GM04504 (cell line): ENCODE results near the gene CIT.

Experiments used
- DNase-seq: peaks from one replicate; pipeline ENCODE4 v3.0.0-alpha.2; 2012; ENCODE audit warnings: low read depth

CIT gene

DNA sequence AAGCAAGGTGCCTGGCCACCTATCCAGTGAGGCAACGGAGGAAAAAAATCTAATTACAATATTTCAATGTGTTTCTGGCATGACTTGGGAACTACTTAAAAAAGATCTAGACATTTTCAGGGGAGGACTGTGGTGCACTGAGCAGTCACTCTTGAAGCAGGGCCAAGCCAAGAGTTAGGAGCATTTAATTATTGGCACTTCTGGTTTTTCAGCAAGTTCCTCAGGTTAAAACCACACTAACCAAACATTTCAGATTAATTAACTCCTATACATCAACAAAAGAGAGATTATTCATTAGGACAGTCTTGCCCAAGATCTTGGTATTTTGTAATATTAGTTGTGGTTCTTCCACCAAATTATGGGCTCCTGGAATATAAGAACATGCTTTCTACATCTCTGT, 183.6 kb downstream of the CIT start:
- no peak for DNase-seq

GRCh38 chr12:119692997-119693396, 184.1 kb downstream of the CIT start:
- peak; percentile 99 for DNase-seq

DNA sequence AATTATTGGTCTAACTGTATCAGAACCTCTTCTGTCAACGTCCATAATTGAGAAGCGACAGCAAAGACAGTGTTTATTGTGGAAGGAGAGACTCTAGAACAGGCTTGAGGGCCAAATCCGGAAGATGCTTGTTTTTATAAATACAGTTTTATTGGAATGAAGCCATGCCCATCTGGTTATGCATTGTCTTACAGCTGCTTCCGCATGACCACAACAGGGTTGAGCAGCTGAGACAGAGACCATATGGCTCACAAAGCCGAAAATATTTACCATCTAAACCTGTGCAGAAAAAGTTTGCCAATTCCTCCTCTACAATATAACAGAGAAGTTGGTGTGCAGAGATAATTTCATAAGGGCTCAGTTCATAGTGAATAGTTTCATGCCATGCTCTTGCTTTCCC, 184.7 kb downstream of the CIT start:
- DNase-seq: no peak

GRCh38 chr12:119691202-119691810, 185.8 kb downstream of the CIT start:
- DNase-seq: no peak

GRCh38 chr12:119689935-119690500, 187.1 kb downstream of the CIT start:
- no peak for DNase-seq

GRCh38 chr12:119687879-119688278, 189.2 kb downstream of the CIT start:
- no peak for DNase-seq

DNA sequence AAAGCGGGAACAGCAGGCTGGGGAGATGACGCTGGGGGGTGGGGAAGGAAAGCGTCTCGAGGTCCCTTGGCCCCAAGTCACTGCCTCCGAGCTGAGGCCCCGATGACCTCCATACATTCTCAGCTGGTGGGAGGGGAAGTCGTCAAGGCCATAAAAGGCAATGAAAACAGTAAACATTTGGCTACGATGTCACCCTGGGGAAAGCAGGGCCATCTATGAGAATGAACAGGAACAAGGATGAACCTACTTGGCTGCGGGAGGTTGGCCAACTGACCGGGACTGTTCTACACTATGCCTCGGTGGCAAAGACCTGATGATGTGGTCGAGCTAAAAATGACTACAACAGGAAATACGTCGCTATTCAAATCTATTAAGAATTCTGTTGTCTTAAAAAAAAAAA, 189.7 kb downstream of the CIT start:
- DNase-seq: no peak

- DNase-seq: no peak
Observed at GRCh38 chr12:119686776-119687175, 190.3 kb downstream of the CIT start.

- DNase-seq: no peak
Observed at GRCh38 chr12:119686355-119686754, 190.8 kb downstream of the CIT start.

GRCh38 chr12:119685375-119685774, 191.7 kb downstream of the CIT start:
- no peak for DNase-seq

DNA sequence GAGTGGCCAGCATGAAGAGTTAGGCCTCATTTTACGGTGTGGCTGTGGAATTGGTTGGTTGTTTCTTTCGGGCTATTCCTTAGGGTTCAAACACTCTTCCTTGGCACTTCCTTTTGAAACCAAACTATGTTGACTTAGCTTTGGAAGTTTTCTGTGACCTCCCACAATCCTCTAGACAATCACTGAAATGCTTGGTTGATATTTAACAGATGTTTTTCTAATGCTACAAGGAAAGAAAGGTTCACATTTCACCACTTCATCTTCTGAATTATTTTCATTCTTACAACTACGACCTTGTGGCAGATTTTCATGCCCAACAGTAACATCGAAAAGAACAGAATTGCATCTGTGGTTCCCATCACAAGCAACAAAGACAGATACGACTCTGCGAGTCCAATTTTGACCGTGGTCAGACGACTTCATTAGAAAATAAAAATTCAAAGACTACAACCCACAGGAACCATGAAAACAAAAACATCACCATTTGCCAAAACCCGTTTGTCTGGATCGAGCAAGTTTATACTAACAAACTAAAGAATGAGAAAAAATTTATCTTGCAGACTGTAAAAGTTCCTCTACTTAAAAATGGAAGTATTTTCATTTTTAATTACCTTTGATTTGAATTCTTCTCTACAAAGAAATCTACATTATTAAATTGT, 192.3 kb downstream of the CIT start:
- no peak for DNase-seq

GRCh38 chr12:119683816-119684215, 193.3 kb downstream of the CIT start:
- no peak for DNase-seq

- no peak for DNase-seq
Observed at GRCh38 chr12:119683413-119683812, 193.7 kb downstream of the CIT start.

GRCh38 chr12:119682639-119683252, 194.4 kb downstream of the CIT start:
- no peak for DNase-seq

DNA sequence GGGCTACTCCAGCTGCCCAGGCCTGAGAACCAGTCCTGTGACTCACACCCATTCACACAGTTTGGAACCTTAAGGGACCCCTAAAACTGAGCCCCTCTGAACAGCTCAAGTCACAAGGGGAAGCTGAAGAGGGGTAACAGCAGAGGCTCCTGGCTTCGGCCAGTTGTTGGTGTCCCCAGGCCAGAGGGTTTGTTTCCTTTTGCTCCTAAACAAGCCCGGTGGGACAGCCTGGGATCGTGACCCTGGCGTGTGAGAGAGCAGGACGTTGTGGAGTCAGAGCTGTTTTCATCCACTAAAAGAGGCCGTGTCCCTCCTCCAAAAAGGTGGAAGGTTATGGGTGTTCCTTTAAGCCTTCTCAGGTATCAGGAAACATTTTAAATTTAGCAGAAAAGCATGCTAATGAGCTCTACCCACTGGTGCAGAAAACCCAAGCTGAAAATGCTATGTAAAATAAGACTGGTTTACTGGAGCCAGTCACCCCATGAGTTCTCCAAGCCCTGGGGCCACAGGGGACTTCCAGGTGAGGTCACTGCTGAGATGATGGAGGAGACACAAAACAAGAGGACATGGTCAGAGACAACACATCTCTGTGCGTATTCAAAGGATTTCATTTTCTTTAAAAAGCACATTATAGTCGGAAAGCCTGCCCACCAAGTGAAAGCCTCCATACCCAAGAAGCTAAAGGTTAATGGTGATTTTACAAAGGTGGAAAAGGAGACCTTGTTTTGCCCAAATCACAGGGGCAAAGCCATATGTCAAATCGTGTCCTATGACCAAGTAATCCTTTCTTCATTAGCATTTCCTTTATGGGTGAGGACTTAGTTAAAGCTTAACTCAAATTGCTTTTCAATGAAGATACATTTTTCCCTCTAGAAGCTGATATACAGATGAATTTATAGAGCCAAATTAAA, 195.1 kb downstream of the CIT start:
- DNase-seq: no peak

DNA sequence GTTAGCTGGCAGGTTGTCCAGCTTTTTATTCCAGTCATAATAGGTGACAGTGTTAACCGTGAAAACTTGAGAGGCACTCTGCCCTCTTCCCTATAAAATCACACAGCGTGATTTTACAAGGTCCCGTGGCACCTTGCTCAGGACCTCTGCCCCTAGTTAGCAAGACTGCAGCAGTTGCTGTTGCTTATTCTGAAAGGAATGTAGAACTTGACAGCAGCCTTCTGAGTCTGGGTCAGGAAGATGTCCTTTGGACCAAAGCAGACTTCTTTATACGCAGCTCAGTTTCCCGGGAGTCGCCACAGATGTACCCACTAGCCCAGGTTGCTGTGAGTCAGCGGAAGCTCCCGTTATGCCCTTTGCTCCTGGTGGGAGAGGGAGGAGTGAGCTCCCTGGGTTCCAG, 196.0 kb downstream of the CIT start:
- no peak for DNase-seq

DNA sequence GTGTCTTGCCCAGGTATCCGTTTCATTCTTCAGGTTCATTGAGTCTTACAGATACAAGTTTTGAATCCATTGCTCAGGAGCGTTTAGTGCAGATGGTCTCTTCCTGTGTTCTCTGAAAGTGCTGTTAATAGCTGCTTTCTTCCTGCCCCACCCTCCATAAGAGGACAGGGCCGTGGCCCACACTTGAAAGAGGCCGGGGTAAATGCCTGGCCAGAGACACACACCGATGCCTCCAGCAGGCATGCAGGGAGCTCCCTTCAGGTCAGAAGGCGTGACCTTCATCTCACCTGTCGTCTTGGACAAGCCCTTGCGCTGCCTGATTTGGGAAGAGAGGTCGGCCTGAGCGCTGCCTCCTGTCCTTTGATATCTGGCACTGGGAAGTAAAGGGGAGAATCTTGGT, 197.6 kb downstream of the CIT start:
- DNase-seq: no peak

- no peak for DNase-seq
Observed at GRCh38 chr12:119679081-119679480, 198.0 kb downstream of the CIT start.

DNA sequence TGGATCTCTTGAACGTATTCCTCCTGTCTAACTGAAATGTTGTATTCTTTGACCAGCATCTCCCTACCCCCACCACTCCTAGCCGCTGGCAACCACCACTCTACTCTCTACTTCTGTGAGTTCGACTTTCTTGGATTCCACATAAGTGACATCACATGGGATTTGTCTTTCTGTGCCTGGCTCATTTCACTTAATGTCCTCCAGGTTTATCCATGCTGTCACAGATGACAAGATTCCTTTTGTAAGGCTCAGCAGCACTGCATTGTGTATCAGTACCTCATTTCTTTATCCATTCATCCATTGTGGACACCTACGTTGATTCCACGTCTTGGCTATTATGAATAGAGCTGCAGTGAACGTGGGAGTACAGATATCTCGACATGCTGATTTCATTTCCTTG, 198.7 kb downstream of the CIT start:
- DNase-seq: no peak

DNA sequence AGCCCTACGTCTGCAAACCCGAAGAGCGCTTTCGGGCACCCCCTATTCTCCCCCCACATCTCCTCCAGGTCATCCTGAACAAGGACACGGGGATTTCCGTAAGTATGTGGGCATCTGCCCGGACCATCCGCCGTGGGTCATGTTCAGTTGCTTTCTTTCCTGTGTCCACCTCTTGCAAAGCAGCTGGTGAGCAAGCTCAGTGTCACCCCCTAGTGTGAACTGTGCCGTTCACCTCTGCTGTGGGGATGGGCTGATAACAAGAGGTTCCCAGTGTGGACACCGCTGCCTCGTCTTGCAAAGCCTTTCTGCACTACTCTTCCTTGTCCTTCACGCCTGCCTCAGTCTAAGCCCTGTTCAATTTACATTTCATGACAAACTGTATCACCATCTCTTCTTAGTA, 200.5 kb downstream of the CIT start:
- no peak for DNase-seq

GRCh38 chr12:119676022-119676421, 201.1 kb downstream of the CIT start:
- no peak for DNase-seq

GRCh38 chr12:119674560-119674959, 202.6 kb downstream of the CIT start:
- DNase-seq: no peak
